GM19324 (cell line): ENCODE data around the gene EXOG.
"Not testable (repeated sequence)": the region's sequence is repeated elsewhere in the genome, so short reads cannot be mapped to it uniquely, and the experiment has no call there.

Experiments used
- ATAC-seq: cut with Tn5 transposase; IDR thresholded peaks from one replicate; pipeline ENCODE4 v1.9.1; 2021; ENCODE audit warnings: mild to moderate bottlenecking, moderate library complexity; ENCODE audit not compliant: unreplicated experiment, low FRiP score

The EXOG gene

DNA sequence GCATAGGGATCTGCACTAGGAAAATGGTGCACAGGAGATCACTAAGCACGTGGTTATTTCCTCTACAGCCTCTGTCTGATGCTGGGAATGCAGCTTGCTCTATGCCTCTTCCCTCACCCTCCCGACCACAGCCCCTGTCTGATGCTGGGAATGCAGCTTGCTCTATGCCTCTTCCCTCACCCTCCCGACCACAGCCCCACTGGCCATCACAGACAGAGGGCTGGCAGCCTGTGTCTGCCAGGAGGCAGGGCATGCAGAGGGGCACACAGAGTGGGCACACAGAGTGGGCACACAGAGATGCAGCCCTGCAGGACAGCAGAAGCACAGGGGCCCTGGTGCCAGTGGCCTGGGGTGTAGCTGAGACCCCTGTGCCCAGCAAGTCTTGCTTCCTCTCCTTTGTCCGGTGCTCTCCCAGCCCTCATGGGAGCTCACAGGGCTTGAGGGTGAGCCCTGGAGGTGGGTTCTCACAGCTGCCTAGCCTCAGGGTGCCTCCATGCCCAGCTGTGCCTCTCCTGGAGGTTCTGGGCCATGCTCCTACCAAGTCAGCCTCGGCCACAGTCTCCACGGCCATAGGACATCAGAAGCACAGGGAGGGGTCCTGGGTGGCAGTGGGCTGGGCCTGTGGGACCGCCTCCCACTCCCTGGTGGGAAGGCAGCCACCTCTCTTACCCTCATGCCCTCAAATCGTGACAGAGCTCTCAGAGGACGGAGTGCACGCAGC lies 65.8 kb downstream of the EXOG start:
- ATAC-seq = no peak

- no peak for ATAC-seq
Measured at GRCh38 chr3:38562467-38562925, 66.4 kb downstream of the EXOG start.

DNA sequence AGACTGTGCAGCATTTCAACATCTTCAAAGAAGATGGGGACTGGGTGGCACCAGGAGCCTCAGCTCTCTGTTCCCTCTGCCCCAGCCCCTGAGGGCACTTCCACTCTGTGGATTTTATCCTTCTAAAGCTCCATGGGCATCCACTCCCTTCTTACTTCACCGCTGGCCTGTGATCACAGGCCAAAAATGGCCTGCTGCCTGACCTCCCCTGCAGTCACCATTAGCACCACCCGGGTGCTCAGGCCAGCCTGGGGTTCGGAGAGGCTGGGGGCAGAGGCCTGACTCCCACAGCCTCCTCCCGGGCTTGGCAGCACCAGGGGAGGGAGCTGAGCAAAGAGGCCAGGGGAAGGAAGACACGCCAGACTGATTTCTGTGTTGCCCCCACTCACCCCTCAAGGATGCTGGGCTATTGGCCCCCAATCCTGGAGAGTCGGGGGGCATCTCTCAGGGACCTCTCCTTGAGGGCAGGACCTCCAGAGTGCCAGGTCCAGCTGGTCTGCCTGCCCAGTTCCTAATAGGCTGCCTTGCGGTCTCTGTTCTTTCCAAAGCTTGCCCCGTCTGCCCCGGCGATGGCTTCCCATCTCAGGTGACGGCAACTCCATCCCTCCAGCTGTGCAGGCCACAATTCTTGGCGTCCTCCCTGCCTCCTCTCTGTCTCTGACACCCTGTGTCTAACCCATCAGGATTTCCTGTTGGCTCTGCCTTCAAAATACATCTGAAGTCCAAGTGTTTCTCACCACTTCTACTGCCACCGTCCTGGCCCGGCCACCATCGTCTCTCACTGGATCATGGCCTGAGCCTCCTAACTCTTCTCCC lies 67.1 kb downstream of the EXOG start:
- no peak for ATAC-seq

GRCh38 chr3:38563886-38564270 lies 67.7 kb downstream of the EXOG start:
- ATAC-seq = no peak

DNA sequence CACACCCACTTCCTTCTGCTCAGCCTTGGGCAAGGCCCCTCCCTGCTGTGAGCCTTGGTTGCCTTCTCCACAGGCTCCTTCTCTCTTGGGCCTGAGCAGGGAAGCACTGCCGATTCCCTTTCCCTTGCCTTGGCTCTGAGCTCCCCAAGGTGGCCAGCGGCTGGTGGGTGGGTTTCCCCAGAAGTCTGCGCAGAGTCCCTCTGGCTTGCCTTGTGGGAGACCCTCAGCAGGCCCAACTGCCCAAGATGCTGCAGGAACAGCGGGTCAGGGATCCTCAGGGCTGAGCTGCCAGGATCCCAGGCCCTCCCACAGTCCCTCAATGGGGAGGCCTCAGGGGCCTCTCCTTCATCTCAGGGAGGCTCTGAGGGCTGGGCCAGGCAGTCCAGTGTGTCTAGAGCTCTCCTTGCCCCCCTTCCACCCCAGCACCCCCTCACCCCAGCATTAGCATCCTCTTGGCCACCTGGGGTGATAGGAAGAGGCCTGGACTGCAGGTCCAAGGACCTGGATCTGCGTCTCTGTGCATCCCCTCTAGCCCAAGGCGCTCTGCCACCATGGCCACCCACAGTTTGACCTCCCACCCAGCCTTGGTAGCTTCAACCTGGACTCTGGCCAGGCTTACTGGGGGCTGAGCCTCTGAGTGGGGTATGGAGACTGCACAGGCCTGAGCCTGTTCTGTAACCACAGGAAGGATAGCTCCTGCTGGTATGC lies 68.6 kb downstream of the EXOG start:
- no peak for ATAC-seq

DNA sequence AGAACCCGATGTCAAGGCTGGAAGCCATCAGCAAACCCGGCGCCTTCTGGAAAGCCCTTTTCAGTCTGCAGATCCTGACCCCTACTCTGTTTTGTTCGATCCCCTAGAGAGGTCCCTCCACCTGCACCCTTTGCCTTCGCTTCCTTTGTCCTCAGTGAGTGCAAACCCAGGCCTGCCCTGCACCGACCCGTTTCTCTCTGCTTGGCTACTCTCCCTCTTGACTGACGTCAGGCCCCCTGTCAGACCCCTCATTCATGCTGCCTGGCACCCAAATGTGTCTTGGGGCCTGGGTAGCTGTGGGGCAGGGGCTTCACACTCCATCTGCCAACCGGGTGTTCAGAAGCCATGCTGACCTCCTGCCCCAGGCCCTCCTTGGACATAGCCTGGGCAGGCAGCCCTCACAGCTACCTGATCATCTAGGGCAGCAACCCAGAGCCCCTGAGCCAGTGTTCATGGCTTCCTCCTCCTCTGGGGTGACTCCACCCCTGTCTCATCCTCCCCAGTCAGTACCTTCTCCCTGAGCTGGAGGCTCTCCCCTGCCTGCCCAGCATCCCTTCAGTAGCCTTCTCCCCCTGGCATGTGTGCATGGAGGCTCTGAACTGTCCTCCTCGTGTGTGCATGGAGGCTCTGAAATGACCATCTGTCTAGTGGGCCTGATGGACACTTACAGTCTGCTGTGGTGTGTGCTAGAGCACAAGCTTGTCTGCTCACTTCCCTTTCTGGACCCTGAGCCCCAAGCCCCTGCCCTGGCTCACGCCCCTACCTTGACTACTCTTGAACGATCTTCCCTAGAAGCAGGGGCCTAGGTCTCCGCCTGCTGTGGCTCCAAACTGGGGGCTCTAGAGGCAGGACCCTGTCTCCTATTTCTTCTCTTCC lies 69.4 kb downstream of the EXOG start:
- ATAC-seq = no peak

- no peak for ATAC-seq
Measured at GRCh38 chr3:38566215-38566528, 70.0 kb downstream of the EXOG start.

DNA sequence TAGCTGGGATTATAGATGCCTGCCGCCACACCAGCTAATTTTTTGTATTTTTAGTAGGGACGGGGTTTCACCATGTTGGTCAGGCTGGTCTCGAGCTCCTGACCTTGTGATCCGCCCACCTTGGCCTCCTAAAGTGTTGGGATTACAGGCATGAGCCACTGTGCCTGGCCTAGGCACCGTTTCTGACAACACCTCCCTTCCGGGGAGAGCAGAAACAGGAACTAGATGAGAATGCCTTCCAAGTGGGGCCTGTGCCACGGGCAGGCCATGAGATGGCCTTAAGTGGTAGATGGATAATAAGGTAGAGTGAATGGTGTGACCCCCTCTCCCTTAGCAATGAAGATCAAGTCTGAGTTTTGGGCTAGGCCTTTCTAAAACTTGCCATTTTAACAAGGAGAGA lies 70.7 kb downstream of the EXOG start:
- ATAC-seq = not testable (repeated sequence)

DNA sequence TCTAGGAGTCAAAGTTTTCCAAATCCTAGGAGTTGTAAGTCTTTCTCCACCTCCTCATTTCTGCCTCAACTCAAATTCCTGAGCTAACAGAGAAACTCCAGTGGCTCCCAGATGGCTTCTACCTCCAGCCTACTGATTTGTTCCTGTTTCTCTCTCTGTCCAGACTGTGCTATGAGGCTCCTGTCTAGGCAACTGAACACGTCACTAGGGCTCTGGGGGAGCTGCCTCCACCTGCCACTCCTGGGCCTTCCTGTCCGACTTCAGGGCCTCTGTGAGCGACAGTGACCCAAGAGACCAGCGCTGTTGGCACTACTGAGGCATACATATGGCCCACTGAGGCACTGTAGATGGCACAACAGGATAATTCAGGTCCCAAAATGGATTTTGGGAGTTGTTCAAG lies 71.4 kb downstream of the EXOG start:
- no peak for ATAC-seq

- no peak for ATAC-seq
Measured at GRCh38 chr3:38573111-38573510, 77.0 kb downstream of the EXOG start.

DNA sequence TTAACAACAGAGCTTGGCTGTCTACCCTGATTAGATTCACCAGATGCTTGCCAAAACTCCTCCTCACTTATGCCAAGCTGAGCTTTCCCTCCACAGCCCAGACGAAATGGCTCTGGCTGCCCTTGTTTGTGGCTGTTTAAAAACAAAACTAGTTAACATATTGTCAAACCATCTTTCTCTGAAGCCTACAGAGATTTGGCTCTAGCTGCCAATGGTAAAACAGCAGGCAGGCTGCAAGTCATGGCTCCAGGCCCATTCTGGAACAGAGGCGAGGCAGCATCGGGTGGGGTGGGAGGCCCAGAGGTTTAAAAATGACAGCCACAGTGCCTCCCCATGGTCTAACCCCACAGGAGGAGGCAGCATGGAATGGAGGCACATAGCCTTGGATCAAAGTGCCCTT lies 77.4 kb downstream of the EXOG start:
- ATAC-seq = no peak

GRCh38 chr3:38574411-38575278 lies 78.5 kb downstream of the EXOG start:
- no peak for ATAC-seq

DNA sequence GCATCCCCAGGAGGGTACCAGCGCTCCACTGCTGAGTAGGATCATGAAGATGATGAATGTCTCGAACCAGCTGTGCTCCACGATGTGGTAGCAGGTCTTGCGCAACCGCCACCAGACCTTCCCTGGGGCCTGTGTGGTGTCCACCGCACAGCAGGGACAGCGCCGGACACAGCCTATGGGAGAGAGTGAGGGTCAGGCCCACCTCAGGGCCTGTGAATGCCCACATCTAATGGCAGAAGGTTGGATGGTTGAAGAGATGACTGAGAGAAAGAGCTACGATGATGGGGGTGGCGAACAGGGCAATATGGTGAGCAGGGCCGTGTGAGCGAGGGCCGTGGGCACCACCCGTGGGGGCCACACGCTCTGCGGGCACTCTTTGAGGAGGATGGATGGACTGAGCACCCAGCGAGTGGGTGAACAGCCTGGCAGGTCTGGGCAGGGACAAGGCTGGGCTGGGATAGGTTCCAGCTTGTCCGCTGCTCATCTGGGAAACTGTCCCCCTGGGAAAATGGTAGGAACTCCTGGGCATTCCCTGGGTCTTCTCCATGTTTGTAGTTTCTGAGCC lies 79.2 kb downstream of the EXOG start:
- ATAC-seq = no peak
